IMR-90 (cell line): Measurements from ENCODE around the gene FAS. TPM values are rescaled to one million over a fixed set of nuclear protein-coding genes. Genes with fewer than 3 reads are reported as not detected.
A peak's percentile ranks its signal among the peaks of the same experiment; 100 is the strongest.

Source experiments
- ATAC-seq: fragments of 200-7000 bp; cut with Tn5 transposase; 2 replicates; pipeline ENCODE4 v1.9.1; 2020; ENCODE audit warnings: low read depth, mild to moderate bottlenecking, moderate library complexity
- BruUV-seq: library from RNA; stranded (reverse); fragments of 400-500 nt; replicated peaks from 2 replicates; lab custom pipeline; 2021; lab: Mats Ljungman, UMichigan
- CTCF ChIA-PET: fragments of 300-600 bp; formaldehyde crosslinking; extraction: SDS; loops from one replicate; lab custom pipeline; 2021; ENCODE audit warnings: antibody characterized with exemption; lab: Yijun Ruan, JAX
- POLR2A ChIA-PET: fragments of 300-600 bp; sonication (Branson Sonifier 250); formaldehyde crosslinking; loops from one replicate; lab custom pipeline; 2022; ENCODE audit warnings: antibody characterized with exemption; ENCODE audit not compliant: unreplicated experiment; lab: Charles Lee
- DNase-seq: peaks from one replicate; pipeline ENCODE4 v3.0.0; 2013
- H2AFZ ChIP-seq: replicated peaks from 2 replicates; pipeline ENCODE3; 2013; ENCODE audit warnings: low read length, mild to moderate bottlenecking; ENCODE audit not compliant: poor library complexity
- H2AK5ac ChIP-seq: 2 replicates; pipeline ENCODE4 v1.6.1; 2013; ENCODE audit warnings: low read depth, low read length, inconsistent platforms
- H2AK9ac ChIP-seq: replicated peaks from 2 replicates; pipeline ENCODE3; 2013; ENCODE audit warnings: mild to moderate bottlenecking, low read depth, low read length, moderate library complexity; ENCODE audit not compliant: poor library complexity
- H2BK120ac ChIP-seq: 2 replicates; pipeline ENCODE4 v1.6.1; 2013; ENCODE audit warnings: low read depth, low read length, inconsistent platforms
- H2BK15ac ChIP-seq: 3 replicates; pipeline ENCODE4 v1.6.1; 2013; ENCODE audit warnings: low read depth, low read length, inconsistent platforms
- H2BK20ac ChIP-seq: 2 replicates; pipeline ENCODE4 v1.6.1; 2013; ENCODE audit warnings: low read depth, mild to moderate bottlenecking, inconsistent platforms, low read length, moderate library complexity
- H2BK5ac ChIP-seq: 2 replicates; pipeline ENCODE4 v1.6.1; 2013; ENCODE audit warnings: mild to moderate bottlenecking, low read depth, low read length, inconsistent platforms; ENCODE audit not compliant: poor library complexity, severe bottlenecking
- H3K14ac ChIP-seq: replicated peaks from 2 replicates; pipeline ENCODE4 v1.6.1; 2013; ENCODE audit warnings: low read depth, low read length, inconsistent platforms
- H3K18ac ChIP-seq: 2 replicates; pipeline ENCODE4 v1.6.1; 2013; ENCODE audit warnings: low read depth, low read length, control low read depth
- H3K23ac ChIP-seq: 2 replicates; pipeline ENCODE4 v1.6.1; 2013; ENCODE audit warnings: low read depth, low read length, inconsistent platforms
- H3K27ac ChIP-seq: 2 replicates; pipeline ENCODE4 v1.5.1; 2013; ENCODE audit warnings: mild to moderate bottlenecking, control low read depth, low read length; ENCODE audit not compliant: insufficient read depth
- H3K27me3 ChIP-seq: 2 replicates; pipeline ENCODE4 v1.6.1; 2013; ENCODE audit warnings: low read length; ENCODE audit not compliant: control insufficient read depth, insufficient read depth
- H3K36me3 ChIP-seq: 2 replicates; pipeline ENCODE4 v1.6.1; 2013; ENCODE audit warnings: low read length, mixed read lengths; ENCODE audit not compliant: control insufficient read depth, insufficient read depth
- H3K4ac ChIP-seq: 2 replicates; pipeline ENCODE4 v1.6.1; 2013; ENCODE audit warnings: low read depth, low read length, inconsistent platforms
- H3K4me1 ChIP-seq: 2 replicates; pipeline ENCODE4 v1.6.1; 2013; ENCODE audit warnings: low read length, mixed read lengths; ENCODE audit not compliant: control insufficient read depth, insufficient read depth
- H3K4me2 ChIP-seq: 2 replicates; pipeline ENCODE4 v1.6.1; 2013; ENCODE audit warnings: low read depth, mild to moderate bottlenecking, control low read depth, low read length, moderate library complexity
- H3K4me3 ChIP-seq: 2 replicates; pipeline ENCODE4 v1.5.1; 2013; ENCODE audit warnings: low read depth, mild to moderate bottlenecking, control low read depth, low read length, moderate library complexity; ENCODE audit not compliant: insufficient read depth
- H3K56ac ChIP-seq: 2 replicates; pipeline ENCODE4 v1.6.1; 2013; ENCODE audit warnings: low read length, inconsistent platforms; ENCODE audit not compliant: insufficient read depth; ENCODE audit errors: extremely low read depth
- H3K79me1 ChIP-seq, 2 experiments: 2 replicates each; pipeline ENCODE4 v1.6.1; 2013; ENCODE audit warnings: low read length in 2 of 2, inconsistent platforms in 1 of 2, low read depth in 1 of 2
- H3K9ac ChIP-seq: 2 replicates; pipeline ENCODE4 v1.6.1; 2013; ENCODE audit warnings: low read depth, low read length, control low read depth
- H3K9me1 ChIP-seq: 2 replicates; pipeline ENCODE4 v1.6.1; 2013; ENCODE audit warnings: low read length, inconsistent platforms; ENCODE audit not compliant: insufficient read depth
- H3K9me3 ChIP-seq: 2 replicates; pipeline ENCODE4 v1.6.1; 2013; ENCODE audit warnings: low read length; ENCODE audit not compliant: control insufficient read depth, insufficient read depth
- H4K20me1 ChIP-seq: 2 replicates; pipeline ENCODE4 v1.6.1; 2013; ENCODE audit warnings: low read length, inconsistent platforms; ENCODE audit not compliant: insufficient read depth
- H4K5ac ChIP-seq: 2 replicates; pipeline ENCODE4 v1.6.1; 2013; ENCODE audit warnings: mild to moderate bottlenecking, low read depth, low read length, control low read depth
- H4K8ac ChIP-seq, 2 experiments: 2 replicates each; pipeline ENCODE4 v1.6.1; 2013; ENCODE audit warnings: low read depth in 2 of 2, low read length in 2 of 2, control low read depth in 1 of 2, inconsistent platforms in 1 of 2
- H4K91ac ChIP-seq: 2 replicates; pipeline ENCODE4 v1.6.1; 2013; ENCODE audit warnings: low read depth, low read length, inconsistent platforms; ENCODE audit not compliant: insufficient read depth
- BHLHE40 ChIP-seq: fragments of 150-350 bp; IDR thresholded peaks from 2 replicates; pipeline ENCODE4 v1.6.1; 2016; ENCODE audit warnings: mild to moderate bottlenecking, low read depth, low read length
- CEBPB ChIP-seq: IDR thresholded peaks from 2 replicates; pipeline ENCODE4 v1.6.1; 2012; ENCODE audit warnings: low read depth, low read length, improper control_type of control experiment
- CHD1 ChIP-seq: IDR thresholded peaks from 2 replicates; pipeline ENCODE4 v1.6.1; 2012; ENCODE audit warnings: low read depth, low read length, improper control_type of control experiment
- CTCF ChIP-seq: conservative IDR thresholded peaks from 2 replicates; pipeline ENCODE4 v1.5.1; 2012; ENCODE audit warnings: mild to moderate bottlenecking, low read depth, low read length, improper control_type of control experiment
- ELK1 ChIP-seq: fragments of 150-350 bp; IDR thresholded peaks from 2 replicates; pipeline ENCODE4 v1.6.1; 2016; ENCODE audit warnings: low read depth, mild to moderate bottlenecking, low read length, moderate library complexity, borderline replicate concordance
- FOS ChIP-seq: fragments of 150-350 bp; IDR thresholded peaks from 2 replicates; pipeline ENCODE4 v1.6.1; 2016; ENCODE audit warnings: low read depth, low read length
- MAFK ChIP-seq: IDR thresholded peaks from 2 replicates; pipeline ENCODE4 v1.6.1; 2012; ENCODE audit warnings: low read depth, low read length, improper control_type of control experiment
- MAZ ChIP-seq: IDR thresholded peaks from 2 replicates; pipeline ENCODE4 v1.6.1; 2012; ENCODE audit warnings: low read depth, mild to moderate bottlenecking, low read length, improper control_type of control experiment, moderate library complexity, borderline replicate concordance
- NFE2L2 ChIP-seq: fragments of 150-350 bp; IDR thresholded peaks from 2 replicates; pipeline ENCODE4 v1.6.1; 2016; ENCODE audit warnings: low read depth, mild to moderate bottlenecking, low read length
- POLR2A ChIP-seq: IDR thresholded peaks from 2 replicates; pipeline ENCODE4 v1.6.1; 2012; ENCODE audit warnings: mild to moderate bottlenecking, low read depth, low read length
- RAD21 ChIP-seq: IDR thresholded peaks from 2 replicates; pipeline ENCODE4 v1.6.1; 2012; ENCODE audit warnings: low read length, improper control_type of control experiment
- RCOR1 ChIP-seq: IDR thresholded peaks from 2 replicates; pipeline ENCODE4 v1.6.1; 2012; ENCODE audit warnings: mild to moderate bottlenecking, low read length, improper control_type of control experiment; ENCODE audit not compliant: insufficient replicate concordance
- RFX5 ChIP-seq: IDR thresholded peaks from 2 replicates; pipeline ENCODE4 v1.8.0; 2012; ENCODE audit warnings: low read depth, mild to moderate bottlenecking, low read length, moderate library complexity
- USF2 ChIP-seq: fragments of 150-350 bp; IDR thresholded peaks from 2 replicates; pipeline ENCODE4 v1.6.1; 2017; ENCODE audit warnings: mild to moderate bottlenecking, antibody characterized with exemption, low read length, low read depth
- WGBS, 2 experiments: methylation state at CpG; one replicate each; pipeline versions ENCODE4 v1.1.5 to v1.1.7; 2013; ENCODE audit warnings: missing lambda C conversion rate in 2 of 2; ENCODE audit not compliant: insufficient read length in 1 of 2; ENCODE audit errors: extremely low coverage in 2 of 2; 5-methylcytosine and 5-hydroxymethylcytosine counted together
- dilution Hi-C: fragments of 300-500 bp; cut with HindIII; formaldehyde crosslinking; loops from one replicate; pipeline ENCODE4 v1.14.3; 2018; ENCODE audit warnings: low sequenced_read_pairs; ENCODE audit not compliant: unreplicated experiment
- in situ Hi-C: fragments of 300-500 bp; cut with MboI; formaldehyde crosslinking; loops from 3 replicates; pipeline ENCODE4 v1.14.3; 2019; ENCODE audit warnings: low sequenced_read_pairs, inconsistent platforms, mixed read lengths
- intact Hi-C: fragments of 100-400 bp; cut with micrococcal nuclease; formaldehyde crosslinking; loops from 2 replicates; pipeline ENCODE4 v1.10.0; 2022
- polyA plus RNA-seq, 3 experiments: library from polyadenylated mRNA; depleted of rRNA; stranded (reverse); fragments of >200 nt; gene quantifications; 2 replicates each; pipeline ENCODE4 v1.2.3, GENCODE V29; 2012; ENCODE audit warnings: low replicate concordance in 1 of 3
- total RNA-seq: library from RNA; depleted of rRNA; stranded (reverse); fragments of >200 nt; gene quantifications from 2 replicates; pipeline ENCODE4 v1.2.3, GENCODE V29; 2012

FAS gene
- total and polyA plus RNA-seq, 2 of the 4 experiments (the other 2 are of a cell fraction), result 34.3 to 53.8 TPM

GRCh38 chr10:88991161-88991898 is 732 bp downstream of the FAS start:
- peak overlapping the region; percentile 82 for H3K18ac ChIP-seq
- H4K91ac ChIP-seq, result peak overlapping the region; percentile 91
- H3K4ac ChIP-seq, result peak overlapping the region; percentile 95
- H2BK20ac ChIP-seq, result peak overlapping the region; percentile 75; the same call in 1 of the 2 replicates
- ChIA-PET CTCF (interaction anchor here (1.3 to 1.6 kb wide), 3 partner anchors 8 to 226 kb away, joined by 3 to 5 read pairs (median 4); no protein-coding TSS in a partner anchor), POLR2A (interaction anchor here (0.6 to 1.6 kb wide), 3 partner anchors 111 to 449 kb away, joined by 3 to 5 read pairs (median 4); partner anchors contain the start of gene STAMBPL1)
- peak overlapping the region; percentile 92 for H2AFZ ChIP-seq
- H4K8ac ChIP-seq, result peak overlapping the region; percentile 81 to 86; a peak in 2 of 4 replicates
- peak overlapping the region; percentile 94 for H3K14ac ChIP-seq
- peak overlapping the region; percentile 99 for H2AK9ac ChIP-seq
- no peaks in the 10 kb centered on the region for H3K27me3 ChIP-seq
- H3K56ac ChIP-seq, result peak overlapping the region; percentile 94
- peak overlapping the region; percentile 83 for H3K4me3 ChIP-seq
- peak overlapping the region; percentile 35 for H4K5ac ChIP-seq
- DNase-seq (peak; percentile 68), ATAC-seq (peak; percentile 69)
- peak overlapping the region; percentile 93 for H2BK5ac ChIP-seq
- WGBS, 2 experiments, result 0% methylated on average over 14 of the region's 38 CpGs; no CpG with 5 or more reads in 1 of the 2 experiments
- H3K9me1 ChIP-seq, result no peaks in the 10 kb centered on the region
- H3K4me1 ChIP-seq, result peaks cover 5% of the 10 kb centered on the region
- in situ Hi-C loops (no loop called here), dilution Hi-C loops (no loop called here), intact Hi-C loops (no loop called here)
- no peaks in the 10 kb centered on the region for H3K36me3 ChIP-seq
- H2BK15ac ChIP-seq, result 0 out of 3 replicates have a peak overlapping the region, but pooled peaks have one; percentile 5
- H3K9me3 ChIP-seq, result no peaks in the 10 kb centered on the region
- H2AK5ac ChIP-seq, result peak overlapping the region; percentile 47
- peaks cover 39 to 73% of the 10 kb centered on the region in 2 experiments for H3K79me1 ChIP-seq
- peak overlapping the region; percentile 89 for H3K9ac ChIP-seq
- peak overlapping the region; percentile 81 for H2BK120ac ChIP-seq
- TSS peak; percentile 57 for BruUV-seq
- peak overlapping the region; percentile 97 for H3K4me2 ChIP-seq
- H3K27ac ChIP-seq, result peak overlapping the region; percentile 94
- H3K23ac ChIP-seq, result peak overlapping the region; percentile 98
- peaks cover 7% of the 10 kb centered on the region; the same call in 1 of the 2 replicates for H4K20me1 ChIP-seq
- TF ChIP-seq RFX5 (no peak), BHLHE40 (no peak), NFE2L2 (no peak), USF2 (no peak), MAFK (peak; percentile 68), FOS (no peak), ELK1 (no peak), CEBPB (no peak), RCOR1 (no peak), POLR2A (peak; percentile 47; the same call in 1 of the 2 replicates), CTCF (no peak), CHD1 (peak; percentile 21; the same call in 1 of the 2 replicates), MAZ (no peak), RAD21 (no peak)
